Activated CD4-positive, alpha-beta T cell treated with anti-CD3 and anti-CD28 coated beads for 36 hours (primary cell): ENCODE measurements around the gene MAD1L1. TPM values are rescaled to one million over a fixed set of nuclear protein-coding genes. Genes with fewer than 3 reads are reported as not detected.
"Not testable (repeated sequence)": the region's sequence is repeated elsewhere in the genome, so short reads cannot be mapped to it uniquely, and the experiment has no call there.

ENCODE experiments used
- ATAC-seq: fragments of 200-7000 bp; cut with Tn5 transposase; one replicate; pipeline ENCODE4 v1.10.0; 2021; ENCODE audit warnings: mild to moderate bottlenecking, moderate library complexity
- CTCF ChIA-PET: fragments of 350-600 bp; sonication (Branson Sonifier 250); formaldehyde crosslinking; loops from one replicate; lab custom pipeline; 2021; ENCODE audit warnings: antibody characterized with exemption; lab: Charles Lee
- POLR2A ChIA-PET: fragments of 350-600 bp; sonication (Branson Sonifier 250); formaldehyde crosslinking; loops from one replicate; lab custom pipeline; 2021; ENCODE audit warnings: antibody characterized with exemption, inconsistent platforms; lab: Charles Lee
- DNase-seq: peaks from one replicate; pipeline ENCODE4 v3.0.0-alpha.2; 2020
- H3K27ac Mint-ChIP-seq: one replicate; pipeline ENCODE4 v1.8.0; 2021; ENCODE audit warnings: mixed read lengths
- H3K27me3 Mint-ChIP-seq: one replicate; pipeline ENCODE4 v1.8.0; 2021; ENCODE audit warnings: mixed read lengths
- H3K36me3 Mint-ChIP-seq: one replicate; pipeline ENCODE4 v1.8.0; 2021; ENCODE audit warnings: low read depth, mixed read lengths
- H3K4me1 Mint-ChIP-seq: one replicate; pipeline ENCODE4 v1.8.0; 2021; ENCODE audit warnings: mixed read lengths
- H3K4me3 Mint-ChIP-seq: one replicate; pipeline ENCODE4 v1.8.0; 2021; ENCODE audit warnings: mild to moderate bottlenecking, moderate library complexity, mixed read lengths
- H3K9me3 Mint-ChIP-seq: one replicate; pipeline ENCODE4 v1.8.0; 2021; ENCODE audit warnings: low read depth, mixed read lengths
- intact Hi-C, 2 experiments: fragments of 100-400 bp; cut with DNase I in 1 of 2; cut with micrococcal nuclease in 1 of 2; formaldehyde crosslinking; loops; one replicate each; pipeline versions ENCODE4 v1.14.2 to v1.15.1; 2022 to 2024; cut with DNase I, micrococcal nuclease
- total RNA-seq, 2 experiments: library from RNA; stranded (reverse); gene quantifications; one replicate each; pipeline ENCODE4 v1.2.3, GENCODE V29; 2021

MAD1L1 gene
- total RNA-seq, 2 experiments from 2014 or later, result 50.2 to 61.7 TPM

GRCh38 chr7:1998146-1998545, 234.6 kb downstream of the MAD1L1 start:
- Mint-ChIP-seq H3K27me3 (no peaks in the 10 kb centered on the region), H3K4me3 (no peak overlapping the region), H3K9me3 (no peaks in the 10 kb centered on the region), H3K27ac (no peak overlapping the region), H3K36me3 (no peaks in the 10 kb centered on the region), H3K4me1 (no peaks in the 10 kb centered on the region)
- DNase-seq (no peak), ATAC-seq (no peak)
- intact Hi-C loops, result no loop called here
- CTCF ChIA-PET, result no interaction called here
- POLR2A ChIA-PET, result no interaction called here

GRCh38 chr7:1997537-1998076, 235.1 kb downstream of the MAD1L1 start:
- no peak for ATAC-seq
- intact Hi-C loops, result no loop called here
- ChIA-PET CTCF (no interaction called here), POLR2A (no interaction called here)
- Mint-ChIP-seq H3K27me3 (no peaks in the 10 kb centered on the region), H3K4me1 (no peaks in the 10 kb centered on the region), H3K9me3 (no peaks in the 10 kb centered on the region), H3K36me3 (no peaks in the 10 kb centered on the region), H3K27ac (no peak overlapping the region), H3K4me3 (no peak overlapping the region)
- no peak for DNase-seq

- H3K36me3 Mint-ChIP-seq, result no peaks in the 10 kb centered on the region
Measured at GRCh38 chr7:1996816-1997215, 235.9 kb downstream of the MAD1L1 start.

GRCh38 chr7:1995911-1996420, 236.8 kb downstream of the MAD1L1 start:
- intact Hi-C loops, CTCF ChIA-PET, ATAC-seq, H3K27ac Mint-ChIP-seq, H3K27me3 Mint-ChIP-seq, H3K36me3 Mint-ChIP-seq, H3K9me3 Mint-ChIP-seq, H3K4me1 Mint-ChIP-seq, POLR2A ChIA-PET, DNase-seq, H3K4me3 Mint-ChIP-seq: not testable (repeated sequence)

More at GRCh38 chr7:1996816-1997215, 235.9 kb downstream of the MAD1L1 start:
- H3K4me3 Mint-ChIP-seq, result no peak overlapping the region
- CTCF ChIA-PET, result interaction anchor here (0.7 to 1.0 kb wide), 2 partner anchors 21 to 62 kb away, joined by 3 read pairs; no protein-coding TSS in a partner anchor
- no peaks in the 10 kb centered on the region for H3K9me3 Mint-ChIP-seq
- H3K27ac Mint-ChIP-seq, result no peak overlapping the region
- no peak for DNase-seq
- POLR2A ChIA-PET, result no interaction called here
- H3K4me1 Mint-ChIP-seq, result no peaks in the 10 kb centered on the region
- no peak for ATAC-seq
- intact Hi-C loops, result no loop called here
- H3K27me3 Mint-ChIP-seq, result no peaks in the 10 kb centered on the region

- DNase-seq, result no peak
- Mint-ChIP-seq H3K4me3 (no peak overlapping the region), H3K27ac (no peak overlapping the region), H3K27me3 (no peaks in the 10 kb centered on the region), H3K9me3 (no peaks in the 10 kb centered on the region), H3K4me1 (no peaks in the 10 kb centered on the region), H3K36me3 (no peaks in the 10 kb centered on the region)
- intact Hi-C loops, result no loop called here
- POLR2A ChIA-PET, result no interaction called here
- CTCF ChIA-PET, result no interaction called here
- ATAC-seq, result no peak
Measured at GRCh38 chr7:1995426-1995825, 237.3 kb downstream of the MAD1L1 start.

GRCh38 chr7:1994931-1995330, 237.8 kb downstream of the MAD1L1 start:
- no peaks in the 10 kb centered on the region for H3K27me3 Mint-ChIP-seq
- DNase-seq (no peak), ATAC-seq (no peak)
- CTCF ChIA-PET, result no interaction called here
- no peak overlapping the region for H3K4me3 Mint-ChIP-seq
- no peaks in the 10 kb centered on the region for H3K36me3 Mint-ChIP-seq
- intact Hi-C loops, result no loop called here
- H3K4me1 Mint-ChIP-seq, result no peaks in the 10 kb centered on the region
- no peak overlapping the region for H3K27ac Mint-ChIP-seq
- POLR2A ChIA-PET, result no interaction called here
- no peaks in the 10 kb centered on the region for H3K9me3 Mint-ChIP-seq

GRCh38 chr7:1993776-1994740, 238.7 kb downstream of the MAD1L1 start:
- Mint-ChIP-seq H3K36me3 (no peaks in the 10 kb centered on the region), H3K27ac (no peak overlapping the region), H3K4me3 (no peak overlapping the region), H3K9me3 (no peaks in the 10 kb centered on the region), H3K27me3 (no peaks in the 10 kb centered on the region), H3K4me1 (no peaks in the 10 kb centered on the region)
- DNase-seq, result no peak
- POLR2A ChIA-PET, result no interaction called here
- intact Hi-C loops, result no loop called here
- ATAC-seq, result no peak
- CTCF ChIA-PET, result interaction anchor here (0.8 kb wide), 1 partner anchor 201 kb away, joined by 3 read pairs; no protein-coding TSS in a partner anchor

GRCh38 chr7:1993031-1993695, 239.6 kb downstream of the MAD1L1 start:
- no peaks in the 10 kb centered on the region for H3K36me3 Mint-ChIP-seq
- no peak overlapping the region for H3K27ac Mint-ChIP-seq
- H3K27me3 Mint-ChIP-seq, result no peaks in the 10 kb centered on the region
- DNase-seq (no peak), ATAC-seq (no peak)
- H3K9me3 Mint-ChIP-seq, result no peaks in the 10 kb centered on the region
- no peak overlapping the region for H3K4me3 Mint-ChIP-seq
- CTCF ChIA-PET, result interaction anchor here (0.5 to 0.8 kb wide), 2 partner anchors 35 to 202 kb away, joined by 3 read pairs; no protein-coding TSS in a partner anchor
- intact Hi-C loops, result no loop called here
- POLR2A ChIA-PET, result no interaction called here
- H3K4me1 Mint-ChIP-seq, result peaks cover under 1% of the 10 kb centered on the region

- Mint-ChIP-seq H3K4me1 (peaks cover 7% of the 10 kb centered on the region), H3K36me3 (no peaks in the 10 kb centered on the region), H3K4me3 (no peak overlapping the region), H3K27me3 (no peaks in the 10 kb centered on the region), H3K9me3 (no peaks in the 10 kb centered on the region), H3K27ac (no peak overlapping the region)
- ChIA-PET POLR2A (no interaction called here), CTCF (interaction anchor here (0.5 kb wide), 1 partner anchor 35 kb away, joined by 3 read pairs; no protein-coding TSS in a partner anchor)
- ATAC-seq (no peak), DNase-seq (no peak)
- intact Hi-C loops, result no loop called here
Measured at GRCh38 chr7:1992554-1992953, 240.2 kb downstream of the MAD1L1 start.

- ATAC-seq (no peak), DNase-seq (no peak)
- H3K27me3 Mint-ChIP-seq, result no peaks in the 10 kb centered on the region
- H3K27ac Mint-ChIP-seq, result no peak overlapping the region
- H3K4me3 Mint-ChIP-seq, result no peak overlapping the region
- no peaks in the 10 kb centered on the region for H3K9me3 Mint-ChIP-seq
- POLR2A ChIA-PET, result no interaction called here
- intact Hi-C loops, result no loop called here
- CTCF ChIA-PET, result no interaction called here
- H3K36me3 Mint-ChIP-seq, result peaks cover 7% of the 10 kb centered on the region
- peaks cover 26% of the 10 kb centered on the region for H3K4me1 Mint-ChIP-seq
Measured at GRCh38 chr7:1990001-1990670, 242.6 kb downstream of the MAD1L1 start.
